HG02759 (cell line): ENCODE results near the gene USP17L29.
"Not testable (repeated sequence)": the region's sequence is repeated elsewhere in the genome, so short reads cannot be mapped to it uniquely, and the experiment has no call there.

Experiments
- ATAC-seq: cut with Tn5 transposase; IDR thresholded peaks from one replicate; pipeline ENCODE4 v1.9.1; 2021; ENCODE audit warnings: mild to moderate bottlenecking, moderate library complexity; ENCODE audit not compliant: unreplicated experiment

The USP17L29 gene, protein sequence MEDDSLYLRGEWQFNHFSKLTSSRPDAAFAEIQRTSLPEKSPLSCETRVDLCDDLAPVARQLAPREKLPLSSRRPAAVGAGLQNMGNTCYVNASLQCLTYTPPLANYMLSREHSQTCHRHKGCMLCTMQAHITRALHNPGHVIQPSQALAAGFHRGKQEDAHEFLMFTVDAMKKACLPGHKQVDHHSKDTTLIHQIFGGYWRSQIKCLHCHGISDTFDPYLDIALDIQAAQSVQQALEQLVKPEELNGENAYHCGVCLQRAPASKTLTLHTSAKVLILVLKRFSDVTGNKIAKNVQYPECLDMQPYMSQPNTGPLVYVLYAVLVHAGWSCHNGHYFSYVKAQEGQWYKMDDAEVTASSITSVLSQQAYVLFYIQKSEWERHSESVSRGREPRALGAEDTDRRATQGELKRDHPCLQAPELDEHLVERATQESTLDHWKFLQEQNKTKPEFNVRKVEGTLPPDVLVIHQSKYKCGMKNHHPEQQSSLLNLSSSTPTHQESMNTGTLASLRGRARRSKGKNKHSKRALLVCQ

DNA sequence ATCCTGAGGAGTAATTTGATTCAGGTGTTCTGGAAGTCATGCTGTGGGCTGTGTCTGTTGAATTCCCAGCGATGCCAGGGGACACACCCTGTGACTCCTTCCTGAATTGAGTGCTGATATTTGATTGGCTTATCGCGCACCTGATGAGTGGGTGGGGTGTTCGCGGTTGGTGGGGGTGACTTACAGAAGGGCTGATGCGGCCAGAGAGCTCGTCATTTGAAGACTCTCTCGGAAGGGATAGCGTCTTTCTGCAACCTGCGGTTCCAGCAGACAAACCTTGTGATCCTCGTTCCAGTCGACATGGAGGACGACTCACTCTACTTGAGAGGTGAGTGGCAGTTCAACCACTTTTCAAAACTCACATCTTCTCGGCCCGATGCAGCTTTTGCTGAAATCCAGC, at the start of gene USP17L29:
TSS of gene USP17L29 (plus strand) at position 301 of the 400 bp plus-strand sequence. CDS start at position 301, 0 bp downstream.
- not testable (repeated sequence) for ATAC-seq

DNA sequence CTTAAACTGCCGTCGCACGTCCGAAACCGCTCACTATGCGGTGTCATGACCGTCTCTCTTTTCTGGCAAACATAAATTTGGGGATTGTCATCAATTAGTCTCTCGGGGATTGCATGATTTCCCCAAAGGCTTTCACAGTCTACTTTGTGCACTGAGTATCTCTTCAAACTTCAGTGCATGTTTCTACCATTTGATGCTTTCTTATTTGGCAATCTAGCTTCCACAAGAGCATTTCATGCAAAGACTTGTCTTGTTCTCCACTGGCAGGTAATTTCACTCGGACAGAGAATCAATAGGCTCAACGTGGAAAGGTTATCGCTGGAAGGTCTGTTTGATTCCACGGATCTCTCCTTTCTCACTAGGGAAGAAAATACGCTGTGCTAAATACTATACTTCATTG, 29.2 kb upstream of the USP17L29 start:
- not testable (repeated sequence) for ATAC-seq

DNA sequence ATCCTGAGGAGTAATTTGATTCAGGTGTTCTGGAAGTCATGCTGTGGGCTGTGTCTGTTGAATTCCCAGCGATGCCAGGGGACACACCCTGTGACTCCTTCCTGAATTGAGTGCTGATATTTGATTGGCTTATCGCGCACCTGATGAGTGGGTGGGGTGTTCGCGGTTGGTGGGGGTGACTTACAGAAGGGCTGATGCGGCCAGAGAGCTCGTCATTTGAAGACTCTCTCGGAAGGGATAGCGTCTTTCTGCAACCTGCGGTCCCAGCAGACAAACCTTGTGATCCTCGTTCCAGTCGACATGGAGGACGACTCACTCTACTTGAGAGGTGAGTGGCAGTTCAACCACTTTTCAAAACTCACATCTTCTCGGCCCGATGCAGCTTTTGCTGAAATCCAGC, 28.6 kb upstream of the USP17L29 start, which contains the start of gene USP17L24:
TSS of gene USP17L24 (plus strand) at position 301 of the 400 bp plus-strand sequence. CDS start at position 301, 0 bp downstream.
- ATAC-seq: not testable (repeated sequence)

DNA sequence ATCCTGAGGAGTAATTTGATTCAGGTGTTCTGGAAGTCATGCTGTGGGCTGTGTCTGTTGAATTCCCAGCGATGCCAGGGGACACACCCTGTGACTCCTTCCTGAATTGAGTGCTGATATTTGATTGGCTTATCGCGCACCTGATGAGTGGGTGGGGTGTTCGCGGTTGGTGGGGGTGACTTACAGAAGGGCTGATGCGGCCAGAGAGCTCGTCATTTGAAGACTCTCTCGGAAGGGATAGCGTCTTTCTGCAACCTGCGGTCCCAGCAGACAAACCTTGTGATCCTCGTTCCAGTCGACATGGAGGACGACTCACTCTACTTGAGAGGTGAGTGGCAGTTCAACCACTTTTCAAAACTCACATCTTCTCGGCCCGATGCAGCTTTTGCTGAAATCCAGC, 23.8 kb upstream of the USP17L29 start, which contains the start of gene USP17L25:
TSS of gene USP17L25 (plus strand) at position 301 of the 400 bp plus-strand sequence. CDS start at position 301, 0 bp downstream.
- not testable (repeated sequence) for ATAC-seq

DNA sequence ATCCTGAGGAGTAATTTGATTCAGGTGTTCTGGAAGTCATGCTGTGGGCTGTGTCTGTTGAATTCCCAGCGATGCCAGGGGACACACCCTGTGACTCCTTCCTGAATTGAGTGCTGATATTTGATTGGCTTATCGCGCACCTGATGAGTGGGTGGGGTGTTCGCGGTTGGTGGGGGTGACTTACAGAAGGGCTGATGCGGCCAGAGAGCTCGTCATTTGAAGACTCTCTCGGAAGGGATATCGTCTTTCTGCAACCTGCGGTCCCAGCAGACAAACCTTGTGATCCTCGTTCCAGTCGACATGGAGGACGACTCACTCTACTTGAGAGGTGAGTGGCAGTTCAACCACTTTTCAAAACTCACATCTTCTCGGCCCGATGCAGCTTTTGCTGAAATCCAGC, 19.1 kb upstream of the USP17L29 start, which contains the start of gene USP17L26:
TSS of gene USP17L26 (plus strand) at position 301 of the 400 bp plus-strand sequence. CDS start at position 301, 0 bp downstream.
- ATAC-seq: not testable (repeated sequence)

DNA sequence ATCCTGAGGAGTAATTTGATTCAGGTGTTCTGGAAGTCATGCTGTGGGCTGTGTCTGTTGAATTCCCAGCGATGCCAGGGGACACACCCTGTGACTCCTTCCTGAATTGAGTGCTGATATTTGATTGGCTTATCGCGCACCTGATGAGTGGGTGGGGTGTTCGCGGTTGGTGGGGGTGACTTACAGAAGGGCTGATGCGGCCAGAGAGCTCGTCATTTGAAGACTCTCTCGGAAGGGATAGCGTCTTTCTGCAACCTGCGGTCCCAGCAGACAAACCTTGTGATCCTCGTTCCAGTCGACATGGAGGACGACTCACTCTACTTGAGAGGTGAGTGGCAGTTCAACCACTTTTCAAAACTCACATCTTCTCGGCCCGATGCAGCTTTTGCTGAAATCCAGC, 14.3 kb upstream of the USP17L29 start, which contains the start of gene USP17L5:
TSS of gene USP17L5 (plus strand) at position 301 of the 400 bp plus-strand sequence. CDS start at position 301, 0 bp downstream.
- not testable (repeated sequence) for ATAC-seq

DNA sequence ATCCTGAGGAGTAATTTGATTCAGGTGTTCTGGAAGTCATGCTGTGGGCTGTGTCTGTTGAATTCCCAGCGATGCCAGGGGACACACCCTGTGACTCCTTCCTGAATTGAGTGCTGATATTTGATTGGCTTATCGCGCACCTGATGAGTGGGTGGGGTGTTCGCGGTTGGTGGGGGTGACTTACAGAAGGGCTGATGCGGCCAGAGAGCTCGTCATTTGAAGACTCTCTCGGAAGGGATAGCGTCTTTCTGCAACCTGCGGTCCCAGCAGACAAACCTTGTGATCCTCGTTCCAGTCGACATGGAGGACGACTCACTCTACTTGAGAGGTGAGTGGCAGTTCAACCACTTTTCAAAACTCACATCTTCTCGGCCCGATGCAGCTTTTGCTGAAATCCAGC, 9.6 kb upstream of the USP17L29 start, which contains the start of gene USP17L27:
TSS of gene USP17L27 (plus strand) at position 301 of the 400 bp plus-strand sequence. CDS start at position 301, 0 bp downstream.
- ATAC-seq: not testable (repeated sequence)

DNA sequence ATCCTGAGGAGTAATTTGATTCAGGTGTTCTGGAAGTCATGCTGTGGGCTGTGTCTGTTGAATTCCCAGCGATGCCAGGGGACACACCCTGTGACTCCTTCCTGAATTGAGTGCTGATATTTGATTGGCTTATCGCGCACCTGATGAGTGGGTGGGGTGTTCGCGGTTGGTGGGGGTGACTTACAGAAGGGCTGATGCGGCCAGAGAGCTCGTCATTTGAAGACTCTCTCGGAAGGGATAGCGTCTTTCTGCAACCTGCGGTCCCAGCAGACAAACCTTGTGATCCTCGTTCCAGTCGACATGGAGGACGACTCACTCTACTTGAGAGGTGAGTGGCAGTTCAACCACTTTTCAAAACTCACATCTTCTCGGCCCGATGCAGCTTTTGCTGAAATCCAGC, 4.8 kb upstream of the USP17L29 start, which contains the start of gene USP17L28:
TSS of gene USP17L28 (plus strand) at position 301 of the 400 bp plus-strand sequence. CDS start at position 301, 0 bp downstream.
- ATAC-seq: not testable (repeated sequence)

DNA sequence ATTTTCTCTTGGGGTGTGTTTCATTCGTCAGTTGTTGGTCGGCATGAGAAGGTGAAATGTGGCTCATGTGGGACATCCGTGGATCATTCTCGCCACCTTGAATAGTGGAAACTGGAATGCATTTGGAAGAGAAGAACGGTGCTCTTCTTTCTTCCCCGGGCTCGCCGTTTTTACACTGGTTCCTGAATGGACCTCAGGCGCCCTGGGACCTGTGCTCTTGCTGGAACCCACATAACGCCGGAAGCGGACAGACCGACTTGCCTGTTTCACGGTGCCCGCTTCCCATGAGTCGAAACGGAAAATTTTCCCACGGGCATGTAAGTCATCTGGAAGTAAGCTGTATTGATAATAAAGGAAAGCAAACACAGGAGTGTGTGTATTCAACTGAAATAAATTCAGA, 2.6 kb upstream of the USP17L29 start:
- ATAC-seq: not testable (repeated sequence)

DNA sequence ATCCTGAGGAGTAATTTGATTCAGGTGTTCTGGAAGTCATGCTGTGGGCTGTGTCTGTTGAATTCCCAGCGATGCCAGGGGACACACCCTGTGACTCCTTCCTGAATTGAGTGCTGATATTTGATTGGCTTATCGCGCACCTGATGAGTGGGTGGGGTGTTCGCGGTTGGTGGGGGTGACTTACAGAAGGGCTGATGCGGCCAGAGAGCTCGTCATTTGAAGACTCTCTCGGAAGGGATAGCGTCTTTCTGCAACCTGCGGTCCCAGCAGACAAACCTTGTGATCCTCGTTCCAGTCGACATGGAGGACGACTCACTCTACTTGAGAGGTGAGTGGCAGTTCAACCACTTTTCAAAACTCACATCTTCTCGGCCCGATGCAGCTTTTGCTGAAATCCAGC, 9.4 kb downstream of the USP17L29 start, which contains the start of gene USP17L30:
TSS of gene USP17L30 (plus strand) at position 301 of the 400 bp plus-strand sequence. CDS start at position 301, 0 bp downstream.
- not testable (repeated sequence) for ATAC-seq

DNA sequence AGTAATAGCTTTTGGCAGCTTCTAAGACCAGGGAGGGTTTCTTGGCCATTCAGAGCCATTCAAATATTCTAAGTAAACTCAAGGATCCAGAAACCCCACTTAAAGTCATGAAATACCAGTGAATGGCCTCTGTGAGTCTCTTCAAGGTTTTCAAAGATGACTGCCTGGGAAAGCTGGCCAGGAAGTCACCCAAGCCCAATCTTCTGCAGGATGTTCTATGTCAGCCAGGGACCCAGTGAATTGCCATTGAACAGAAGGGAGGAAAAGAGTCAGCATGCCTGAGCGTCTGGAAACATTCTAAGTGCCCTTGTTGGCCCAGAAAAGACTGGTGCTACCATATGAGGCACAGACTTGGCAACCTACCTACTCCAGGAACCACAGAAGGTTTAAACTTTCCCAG, 26.4 kb downstream of the USP17L29 start:
- not testable (repeated sequence) for ATAC-seq

DNA sequence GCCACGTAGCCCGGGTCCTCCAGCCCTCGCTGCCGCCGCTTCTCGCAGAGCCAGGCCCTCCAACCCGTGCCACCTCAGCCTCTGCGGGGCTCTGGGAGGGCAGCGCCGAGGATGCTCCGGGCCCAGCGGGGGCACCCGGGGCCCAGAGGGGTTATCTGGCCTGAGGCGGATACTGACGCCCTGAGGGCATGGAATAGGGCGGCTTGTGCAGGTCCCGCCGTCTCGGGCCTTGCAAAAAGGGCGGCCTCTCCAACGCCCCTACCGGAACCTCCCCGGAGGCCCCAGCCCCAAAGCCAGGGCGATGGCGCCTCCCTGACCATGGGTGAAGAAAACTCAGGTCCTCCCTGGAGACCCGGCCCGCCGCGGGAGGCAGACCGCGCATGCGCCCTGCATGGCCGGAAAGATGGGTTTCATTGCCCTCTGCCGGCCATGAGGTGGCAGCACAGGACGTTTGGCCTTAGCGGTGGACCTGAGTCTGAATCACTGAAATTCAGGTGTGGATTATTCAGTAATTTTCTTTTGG, 27.6 kb downstream of the USP17L29 start:
- not testable (repeated sequence) for ATAC-seq

DNA sequence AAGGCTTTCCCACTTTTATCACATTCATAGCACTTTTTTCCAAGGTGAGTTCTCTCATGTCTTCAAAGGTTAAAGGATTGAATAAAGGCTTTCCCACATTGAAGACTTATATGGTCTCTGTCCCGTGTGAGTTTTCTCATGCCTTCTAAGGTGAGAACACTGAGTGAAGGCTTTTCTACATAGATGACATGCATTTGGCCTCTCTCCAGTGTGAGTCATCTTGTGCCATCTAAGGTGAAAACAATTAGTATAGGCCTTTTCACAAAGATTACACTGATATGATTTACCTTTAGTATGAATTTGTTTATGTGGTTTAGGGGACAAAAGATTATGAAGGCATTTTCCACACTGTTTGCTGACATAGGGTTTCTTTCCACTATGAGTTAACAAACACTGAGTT, 30.7 kb downstream of the USP17L29 start:
- no peak for ATAC-seq

DNA sequence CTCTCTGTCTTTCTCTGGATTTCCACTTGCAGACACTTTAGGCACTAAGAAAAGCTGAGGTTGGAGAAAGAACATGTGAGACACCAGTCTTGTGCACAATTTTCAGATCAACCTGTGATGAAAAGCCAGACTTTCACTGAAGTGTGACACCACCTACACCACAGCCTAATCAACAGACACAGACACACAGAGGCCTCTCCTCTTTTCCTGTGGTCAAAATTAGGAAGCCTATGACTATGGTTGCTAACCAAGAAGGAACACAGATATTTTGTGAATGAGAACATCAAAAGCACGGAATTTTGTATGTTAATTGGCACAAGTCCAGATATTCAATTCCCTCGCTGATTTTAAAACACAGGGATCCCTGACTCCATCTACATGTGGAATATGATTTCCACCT, 35.6 kb downstream of the USP17L29 start:
- ATAC-seq: not testable (repeated sequence)
